HUDEP-2 (cell line): ENCODE results near the gene ADI1.
"Not testable (repeated sequence)": the region's sequence is repeated elsewhere in the genome, so short reads cannot be mapped to it uniquely, and the experiment has no call there.

Experiments used
- DNase-seq, 76 experiments: peaks; one replicate each; lab custom pipeline; 2025; ENCODE audit not compliant: unreplicated experiment in 76 of 76; lab: John Stamatoyannopoulos, UW

The ADI1 gene

GRCh38 chr2:3494984-3495666 lies 24.2 kb downstream of the ADI1 start:
- no peak for DNase-seq

GRCh38 chr2:3493615-3494007 lies 25.7 kb downstream of the ADI1 start:
- DNase-seq = peak in 6 of 76 experiments; percentile 17 to 36 (median 20)

GRCh38 chr2:3492951-3493614 lies 26.2 kb downstream of the ADI1 start:
- no peak for DNase-seq

GRCh38 chr2:3492475-3492787 lies 26.9 kb downstream of the ADI1 start:
- not testable (repeated sequence) for DNase-seq

GRCh38 chr2:3491716-3492474 lies 27.4 kb downstream of the ADI1 start:
- DNase-seq = no peak

- DNase-seq = no peak
These were observed 28.0 kb downstream of the ADI1 start for GRCh38 chr2:3491306-3491705.

- DNase-seq = no peak
These were observed 28.9 kb downstream of the ADI1 start for GRCh38 chr2:3490191-3491170.

- DNase-seq = no peak
These were observed 29.6 kb downstream of the ADI1 start for GRCh38 chr2:3489764-3490115.

GRCh38 chr2:3488855-3489763 lies 30.2 kb downstream of the ADI1 start:
- no peak for DNase-seq

- no peak for DNase-seq
These were observed 31.2 kb downstream of the ADI1 start for GRCh38 chr2:3488061-3488531.

- no peak for DNase-seq
These were observed 31.9 kb downstream of the ADI1 start for GRCh38 chr2:3487432-3487831.

GRCh38 chr2:3487028-3487425 lies 32.3 kb downstream of the ADI1 start:
- DNase-seq = no peak

GRCh38 chr2:3486047-3487027 lies 33.0 kb downstream of the ADI1 start:
- no peak for DNase-seq

- no peak for DNase-seq
These were observed 34.2 kb downstream of the ADI1 start for GRCh38 chr2:3485166-3485565.

- no peak for DNase-seq
These were observed 35.1 kb downstream of the ADI1 start for GRCh38 chr2:3483986-3484960.

GRCh38 chr2:3483227-3483985 lies 35.9 kb downstream of the ADI1 start:
- no peak for DNase-seq

- DNase-seq = no peak
These were observed 36.9 kb downstream of the ADI1 start for GRCh38 chr2:3482363-3482821.
